Ecto neural progenitor cell (in vitro differentiated cells): Measurements from ENCODE around the gene NUDT10.
A peak's percentile ranks its signal among the peaks of the same experiment; 100 is the strongest.

Experiments used
- DNase-seq: peaks from one replicate; pipeline ENCODE4 v3.0.0-alpha.2; 2018; ENCODE audit warnings: low spot score

Gene NUDT10

GRCh38 chrX:51332188-51332942 lies at the start of gene NUDT10:
Gene NUDT10, plus strand, starts transcription at chrX:51332822. Its CDS starts 144 bp downstream, at chrX:51332966.
- peak; percentile 88 for DNase-seq

GRCh38 chrX:51292421-51292820 lies 40.2 kb upstream of the NUDT10 start:
- no peak for DNase-seq

GRCh38 chrX:51296138-51296537 lies 36.5 kb upstream of the NUDT10 start:
- DNase-seq: no peak

GRCh38 chrX:51316271-51316670 lies 16.4 kb upstream of the NUDT10 start:
- DNase-seq: no peak

- DNase-seq: peak; percentile 45
These were observed 542 bp downstream of the NUDT10 start for GRCh38 chrX:51332943-51333785.

GRCh38 chrX:51334276-51334675 lies 1.7 kb downstream of the NUDT10 start:
- no peak for DNase-seq

GRCh38 chrX:51336584-51336983 lies 4.0 kb downstream of the NUDT10 start:
- DNase-seq: no peak

GRCh38 chrX:51361251-51361650 lies 28.6 kb downstream of the NUDT10 start:
- DNase-seq: no peak

GRCh38 chrX:51376672-51377071 lies 44.0 kb downstream of the NUDT10 start:
- no peak for DNase-seq
